Neural progenitor cell (in vitro differentiated cells): ENCODE results near the gene SMG6. TPM values are rescaled to one million over a fixed set of nuclear protein-coding genes. Genes with fewer than 3 reads are reported as not detected.

Experiments used
- DNase-seq: peaks from one replicate; pipeline ENCODE4 v3.0.0-alpha.2; 2016; ENCODE audit warnings: low spot score
- H2AFZ ChIP-seq: fragments of 200-600 bp; sonication (generic); replicated peaks from 2 replicates; pipeline ENCODE4 v1.6.1; 2016; ENCODE audit warnings: antibody characterized with exemption
- H3F3A ChIP-seq: fragments of 200-600 bp; sonication (generic); 2 replicates; pipeline ENCODE4 v1.6.1; 2016; ENCODE audit warnings: antibody characterized with exemption, low read depth
- H3K27ac ChIP-seq: fragments of 200-600 bp; sonication (generic); 2 replicates; pipeline ENCODE4 v1.5.1; 2016; ENCODE audit warnings: mild to moderate bottlenecking
- H3K27me3 ChIP-seq: fragments of 200-600 bp; sonication (generic); 2 replicates; pipeline ENCODE4 v1.6.1; 2016; ENCODE audit warnings: mild to moderate bottlenecking, moderate library complexity
- H3K36me3 ChIP-seq: fragments of 200-600 bp; sonication (generic); 2 replicates; pipeline ENCODE4 v1.5.1; 2016
- H3K4me1 ChIP-seq: fragments of 200-600 bp; sonication (generic); 2 replicates; pipeline ENCODE4 v1.6.1; 2016; ENCODE audit warnings: mixed run types
- H3K4me2 ChIP-seq: fragments of 200-600 bp; sonication (generic); 2 replicates; pipeline ENCODE4 v1.6.1; 2016
- H3K4me3 ChIP-seq: fragments of 200-600 bp; sonication (generic); 2 replicates; pipeline ENCODE4 v1.5.1; 2016
- H3K79me2 ChIP-seq: fragments of 200-600 bp; sonication (generic); 2 replicates; pipeline ENCODE4 v1.6.1; 2016; ENCODE audit warnings: low read depth
- H3K9ac ChIP-seq: fragments of 200-600 bp; sonication (generic); 2 replicates; pipeline ENCODE4 v1.6.1; 2016
- H3K9me3 ChIP-seq: fragments of 200-600 bp; sonication (generic); 2 replicates; pipeline ENCODE4 v1.5.1; 2016; ENCODE audit warnings: low read depth
- H4K20me1 ChIP-seq: fragments of 200-600 bp; sonication (generic); 2 replicates; pipeline ENCODE4 v1.6.1; 2016; ENCODE audit warnings: low read depth
- H3K27ac Mint-ChIP-seq: 3 replicates; pipeline ENCODE4 v1.8.0; 2021; ENCODE audit warnings: mixed read lengths
- H3K27me3 Mint-ChIP-seq: 2 replicates; pipeline ENCODE4 v1.8.0; 2022; ENCODE audit warnings: low read depth, mild to moderate bottlenecking, inconsistent platforms, moderate library complexity, mixed read lengths; ENCODE audit not compliant: insufficient read depth
- H3K36me3 Mint-ChIP-seq: 3 replicates; pipeline ENCODE4 v1.8.0; 2021; ENCODE audit warnings: mixed read lengths
- H3K4me1 Mint-ChIP-seq: 3 replicates; pipeline ENCODE4 v1.8.0; 2021; ENCODE audit warnings: mixed read lengths
- H3K4me3 Mint-ChIP-seq: 3 replicates; pipeline ENCODE4 v1.8.0; 2021; ENCODE audit warnings: mild to moderate bottlenecking, moderate library complexity, mixed read lengths
- H3K9me3 Mint-ChIP-seq: 3 replicates; pipeline ENCODE4 v1.8.0; 2020; ENCODE audit warnings: mixed read lengths
- CTCF ChIP-seq: fragments of 200-600 bp; sonication (generic); IDR thresholded peaks from 2 replicates; pipeline ENCODE4 v1.5.1; 2017; ENCODE audit warnings: antibody characterized with exemption, mild to moderate bottlenecking
- EZH2 ChIP-seq: fragments of 200-600 bp; sonication (generic); IDR thresholded peaks from 2 replicates; pipeline ENCODE4 v1.6.1; 2017; ENCODE audit warnings: antibody characterized with exemption, mild to moderate bottlenecking, moderate library complexity
- EZH2phosphoT487 ChIP-seq: fragments of 200-600 bp; sonication (generic); IDR thresholded peaks from 2 replicates; pipeline ENCODE4 v1.6.1; 2017; ENCODE audit warnings: antibody characterized with exemption
- total RNA-seq: library from RNA; depleted of rRNA; stranded (reverse); fragments of >200 nt; gene quantifications from 2 replicates; pipeline ENCODE4 v1.2.3, GENCODE V29; 2015; ENCODE audit warnings: low replicate concordance

Gene SMG6
- total RNA-seq, 1 donor from 2014 or later: 19.0 TPM

DNA sequence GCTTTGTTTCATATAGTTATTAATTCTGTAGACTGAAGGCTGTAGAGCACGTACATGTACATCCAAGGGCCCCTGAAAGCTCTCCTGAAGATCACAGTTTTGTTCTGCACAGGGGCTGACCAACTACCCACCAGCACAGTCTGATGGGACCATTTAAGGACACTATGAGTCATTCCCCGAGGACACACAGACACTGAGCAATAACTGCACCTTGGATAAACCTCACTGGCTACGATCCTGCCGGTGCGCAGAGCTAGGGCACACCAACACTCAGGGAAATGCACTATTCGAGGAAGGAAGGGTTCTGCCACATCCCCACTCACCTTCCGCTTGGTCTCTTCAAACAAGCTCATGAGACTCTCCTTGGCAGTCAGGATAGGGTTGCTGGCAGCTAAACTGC, 20.3 kb downstream of the SMG6 start:
- peaks cover 25% of the 10 kb centered on the region for H4K20me1 ChIP-seq
- Mint-ChIP-seq H3K36me3 (peaks cover 21% of the 10 kb centered on the region), H3K4me3 (no peak overlapping the region), H3K27ac (no peak overlapping the region), H3K27me3 (peaks cover 5% of the 10 kb centered on the region), H3K9me3 (no peaks in the 10 kb centered on the region), H3K4me1 (no peaks in the 10 kb centered on the region)
- no peak overlapping the region for H3K4me2 ChIP-seq
- no peak overlapping the region for H3K9ac ChIP-seq
- no peaks in the 10 kb centered on the region for H3K27me3 ChIP-seq
- H3K4me3 ChIP-seq: no peak overlapping the region
- no peak for TF ChIP-seq CTCF
- H3K4me1 ChIP-seq: no peaks in the 10 kb centered on the region
- peaks cover 4% of the 10 kb centered on the region for H3K79me2 ChIP-seq
- no peaks in the 10 kb centered on the region for H3K9me3 ChIP-seq
- peaks cover 26% of the 10 kb centered on the region for H3F3A ChIP-seq
- H3K36me3 ChIP-seq: peaks cover 25% of the 10 kb centered on the region
- H2AFZ ChIP-seq: no peak overlapping the region
- no peak overlapping the region for H3K27ac ChIP-seq
- DNase-seq: no peak

DNA sequence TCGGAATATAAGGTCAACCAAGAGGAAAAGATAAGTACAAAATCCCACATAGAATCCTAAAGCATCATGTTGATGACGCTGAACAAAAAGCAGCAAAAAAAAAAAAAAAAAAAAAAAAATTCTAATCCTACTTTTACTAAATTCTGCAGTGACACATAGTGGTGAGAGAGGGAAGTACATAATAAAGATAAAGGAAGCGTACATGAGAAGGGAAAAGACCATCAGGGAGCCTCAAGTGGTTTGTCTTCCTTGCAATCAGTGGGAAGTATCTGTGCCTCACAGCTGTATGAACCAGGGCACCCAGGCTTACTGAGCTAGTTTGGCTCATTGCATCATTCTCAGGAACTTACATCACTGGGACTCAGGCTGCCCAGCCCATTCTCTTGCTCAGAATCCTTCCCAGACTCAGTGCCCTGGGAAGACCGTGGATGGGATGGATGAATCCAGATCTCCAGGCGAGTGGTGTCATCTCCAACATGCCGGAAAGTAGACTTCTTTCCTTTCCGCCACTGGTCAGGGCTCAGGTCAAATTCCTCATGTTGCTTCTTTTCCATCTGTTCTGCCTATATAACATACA, 21.2 kb downstream of the SMG6 start:
- Histone ChIP-seq H3K4me2 (no peak overlapping the region), H3F3A (peaks cover 24% of the 10 kb centered on the region), H4K20me1 (peaks cover 25% of the 10 kb centered on the region), H3K27me3 (no peaks in the 10 kb centered on the region), H3K27ac (no peak overlapping the region), H3K9me3 (no peaks in the 10 kb centered on the region), H3K9ac (no peak overlapping the region), H3K79me2 (peaks cover 4% of the 10 kb centered on the region), H3K4me1 (no peaks in the 10 kb centered on the region), H3K4me3 (no peak overlapping the region), H3K36me3 (peaks cover 25% of the 10 kb centered on the region), H2AFZ (no peak overlapping the region)
- TF ChIP-seq EZH2 (no peak), CTCF (peak; percentile 68)
- no peaks in the 10 kb centered on the region for H3K9me3 Mint-ChIP-seq
- H3K36me3 Mint-ChIP-seq: peaks cover 19% of the 10 kb centered on the region
- H3K4me1 Mint-ChIP-seq: no peaks in the 10 kb centered on the region
- peaks cover 5% of the 10 kb centered on the region for H3K27me3 Mint-ChIP-seq
- no peak overlapping the region for H3K4me3 Mint-ChIP-seq
- peak; percentile 63 for DNase-seq
- no peak overlapping the region for H3K27ac Mint-ChIP-seq

DNA sequence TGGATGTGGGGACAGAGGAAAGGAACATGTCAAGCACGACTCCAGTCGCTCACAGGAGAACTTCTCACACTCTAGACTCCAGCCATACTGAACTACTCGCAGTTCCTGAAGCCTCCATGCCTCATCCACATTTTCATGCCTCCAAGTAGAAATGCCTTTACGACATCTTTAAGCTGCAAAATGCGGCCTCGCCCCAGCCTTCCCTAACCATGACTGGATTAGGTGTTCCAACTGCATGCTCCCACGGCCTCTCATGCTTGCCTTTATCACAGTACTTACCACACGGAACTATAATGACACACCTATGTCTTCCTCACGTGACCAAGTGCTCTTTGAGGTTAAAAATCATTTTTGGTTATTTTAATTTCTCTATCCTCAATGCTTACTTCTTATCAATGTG, 23.9 kb downstream of the SMG6 start:
- no peak overlapping the region for H3K27ac ChIP-seq
- no peak for DNase-seq
- Mint-ChIP-seq H3K9me3 (no peaks in the 10 kb centered on the region), H3K27me3 (peaks cover 5% of the 10 kb centered on the region), H3K36me3 (peaks cover 29% of the 10 kb centered on the region), H3K4me3 (no peak overlapping the region), H3K4me1 (no peaks in the 10 kb centered on the region), H3K27ac (no peak overlapping the region)
- H3K9ac ChIP-seq: no peak overlapping the region
- peaks cover 4% of the 10 kb centered on the region for H3K79me2 ChIP-seq
- H3K4me3 ChIP-seq: no peak overlapping the region
- peaks cover 21% of the 10 kb centered on the region for H3K36me3 ChIP-seq
- peaks cover 19% of the 10 kb centered on the region for H4K20me1 ChIP-seq
- no peaks in the 10 kb centered on the region for H3K27me3 ChIP-seq
- no peak for TF ChIP-seq EZH2phosphoT487
- no peak for TF ChIP-seq EZH2
- TF ChIP-seq CTCF: no peak
- no peak overlapping the region for H2AFZ ChIP-seq
- H3F3A ChIP-seq: peaks cover 17% of the 10 kb centered on the region
- no peaks in the 10 kb centered on the region for H3K4me1 ChIP-seq
- no peaks in the 10 kb centered on the region for H3K9me3 ChIP-seq
- H3K4me2 ChIP-seq: no peak overlapping the region
